B cell (primary cell): ENCODE measurements around the gene SART1. TPM values are rescaled to one million over a fixed set of nuclear protein-coding genes. Genes with fewer than 3 reads are reported as not detected.
A peak's percentile ranks its signal among the peaks of the same experiment; 100 is the strongest.

Experiments used
- ATAC-seq: fragments of 200-7000 bp; cut with Tn5 transposase; one replicate; pipeline ENCODE4 v1.10.0; 2021; ENCODE audit warnings: low read depth, mild to moderate bottlenecking, moderate number of reproducible peaks, moderate library complexity
- CTCF ChIA-PET: fragments of 350-600 bp; sonication (Branson Sonifier 250); formaldehyde crosslinking; loops from one replicate; lab custom pipeline; 2021; ENCODE audit warnings: antibody characterized with exemption, inconsistent platforms; lab: Charles Lee
- POLR2A ChIA-PET: fragments of 350-600 bp; sonication (Branson Sonifier 250); formaldehyde crosslinking; loops from one replicate; lab custom pipeline; 2021; ENCODE audit warnings: antibody characterized with exemption; lab: Charles Lee
- DNase-seq: peaks from one replicate; pipeline ENCODE4 v3.0.0; 2013
- H2AFZ ChIP-seq: 2 replicates; pipeline ENCODE4 v1.6.1; 2012; ENCODE audit warnings: mild to moderate bottlenecking, low read depth, low read length; ENCODE audit not compliant: insufficient read depth, poor library complexity, severe bottlenecking
- H3K27ac ChIP-seq, 2 donors: 1 replicate in 1 of 2; 2 replicates in 1 of 2; pipeline ENCODE4 v1.5.1; 2012 to 2013; ENCODE audit warnings: low read length in 2 of 2, mild to moderate bottlenecking in 2 of 2, moderate library complexity in 1 of 2
- H3K27me3 ChIP-seq, 4 experiments: fragments of 200-600 bp in 1 of 4; sonication (generic) in 1 of 4; replicated peaks in 1 of 4; 1 replicate in 2 of 4; 2 replicates in 2 of 4; pipeline versions ENCODE4 v1.6.1 to v1.7.0; 2013 to 2016; ENCODE audit warnings: low read length in 3 of 4, mild to moderate bottlenecking in 2 of 4, mixed read lengths in 1 of 4, moderate library complexity in 1 of 4; ENCODE audit not compliant: insufficient read depth in 4 of 4, control insufficient read depth in 3 of 4; ENCODE audit errors: control extremely low read depth in 1 of 4
- H3K36me3 ChIP-seq, 2 experiments: replicated peaks in 1 of 2; 1 replicate in 1 of 2; 2 replicates in 1 of 2; pipeline versions ENCODE4 v1.6.1 to v1.7.1; 2013; ENCODE audit warnings: low read length in 1 of 2; ENCODE audit not compliant: insufficient read depth in 2 of 2, control insufficient read depth in 1 of 2; ENCODE audit errors: control extremely low read depth in 1 of 2, extremely low read depth in 1 of 2
- H3K4me1 ChIP-seq, 2 donors: fragments of 200-600 bp in 1 of 2; sonication (generic) in 1 of 2; 1 replicate in 1 of 2; 2 replicates in 1 of 2; pipeline versions ENCODE4 v1.5.1 to v1.6.1; 2013 to 2017; ENCODE audit warnings: low read length in 2 of 2; ENCODE audit not compliant: control insufficient read depth in 2 of 2, insufficient read depth in 2 of 2
- H3K4me2 ChIP-seq: replicated peaks from 2 replicates; pipeline ENCODE3; 2012; ENCODE audit warnings: mild to moderate bottlenecking, low read depth, low read length; ENCODE audit not compliant: poor library complexity, severe bottlenecking
- H3K4me3 ChIP-seq, 5 experiments: fragments of 200-600 bp in 1 of 5; sonication (generic) in 1 of 5; 1 replicate in 3 of 5; 2 replicates in 2 of 5; pipeline versions ENCODE4 v1.5.1 to v1.7.0; 2011 to 2016; ENCODE audit warnings: low read length in 4 of 5, mild to moderate bottlenecking in 4 of 5, low read depth in 2 of 5, control low read depth in 1 of 5, moderate library complexity in 1 of 5; ENCODE audit not compliant: insufficient read depth in 1 of 5; ENCODE audit errors: control extremely low read depth in 1 of 5, extremely low read depth in 1 of 5
- H3K79me2 ChIP-seq: fragments of 200-600 bp; sonication (generic); one replicate; pipeline ENCODE4 v1.6.0; 2016; ENCODE audit warnings: low read length; ENCODE audit not compliant: control insufficient read depth, insufficient read depth
- H3K9ac ChIP-seq: fragments of 200-600 bp; sonication (generic); 2 replicates; pipeline ENCODE4 v1.6.1; 2017; ENCODE audit warnings: mild to moderate bottlenecking, low read length, moderate library complexity
- H3K9me3 ChIP-seq, 3 donors: one replicate each; pipeline versions ENCODE4 v1.6.1 to v1.7.1; 2013; ENCODE audit warnings: low read length in 2 of 3; ENCODE audit not compliant: control insufficient read depth in 2 of 3, insufficient read depth in 1 of 3; ENCODE audit errors: control extremely low read depth in 1 of 3
- H4K20me1 ChIP-seq: 2 replicates; pipeline ENCODE4 v1.6.0; 2012; ENCODE audit warnings: mild to moderate bottlenecking, low read length; ENCODE audit not compliant: insufficient read depth, control insufficient read depth, poor library complexity, severe bottlenecking
- H3K27ac Mint-ChIP-seq: one replicate; pipeline ENCODE4 v1.8.0; 2021; ENCODE audit warnings: mixed read lengths
- H3K27me3 Mint-ChIP-seq: one replicate; pipeline ENCODE4 v1.8.0; 2021; ENCODE audit warnings: mixed read lengths
- H3K4me1 Mint-ChIP-seq: one replicate; pipeline ENCODE4 v1.8.0; 2021; ENCODE audit warnings: mixed read lengths
- H3K4me3 Mint-ChIP-seq: one replicate; pipeline ENCODE4 v1.8.0; 2021; ENCODE audit warnings: mixed read lengths
- H3K9me3 Mint-ChIP-seq: one replicate; pipeline ENCODE4 v1.8.0; 2022; ENCODE audit warnings: mixed read lengths; ENCODE audit not compliant: insufficient read depth
- CTCF ChIP-seq: fragments of 200-600 bp; IDR thresholded peaks from one replicate; pipeline ENCODE4 v1.8.0; 2022; ENCODE audit warnings: antibody characterized with exemption, mild to moderate bottlenecking
- EZH2 ChIP-seq: IDR thresholded peaks from 2 replicates; pipeline ENCODE4 v1.6.1; 2012; ENCODE audit warnings: borderline replicate concordance, low read depth, mild to moderate bottlenecking, moderate library complexity, low read length; ENCODE audit not compliant: insufficient read depth, poor library complexity, severe bottlenecking
- WGBS: methylation state at CpG from one replicate; pipeline ENCODE4 v1.1.5; 2013; ENCODE audit warnings: missing lambda C conversion rate; ENCODE audit not compliant: insufficient coverage; 5-methylcytosine and 5-hydroxymethylcytosine counted together
- intact Hi-C: fragments of 100-400 bp; cut with micrococcal nuclease; formaldehyde crosslinking; loops from one replicate; pipeline ENCODE4 v1.10.0; 2022
- polyA plus RNA-seq: library from polyadenylated mRNA; depleted of rRNA; stranded (reverse); fragments of >200 nt; gene quantifications from 2 replicates; pipeline ENCODE4 v1.2.3, GENCODE V29; 2012
- total RNA-seq, 2 donors: library from RNA; stranded (reverse); fragments of 120-200 nt in 1 of 2; gene quantifications; 1 replicate in 1 of 2; 2 replicates in 1 of 2; pipeline versions ENCODE4 v1.2.3 to v1.2.4, GENCODE V29; 2013 to 2022

Gene SART1
- total and polyA plus RNA-seq, 2 donors (not counting 1 experiment from before 2014, with no cell fraction given): 74.5 to 102 TPM

GRCh38 chr11:66002648-66003225, 41.2 kb downstream of the SART1 start:
- Histone ChIP-seq H3K36me3 (peaks cover 1 to 49% of the 10 kb centered on the region in 2 experiments), H3K4me1 (peaks cover 16 to 25% of the 10 kb centered on the region in 2 donors), H4K20me1 (peaks cover 65% of the 10 kb centered on the region), H3K4me2 (peak overlapping the region; percentile 85), H3K9me3 (no peaks in the 10 kb centered on the region), H3K27ac (peak overlapping the region; percentile 89 to 94), H3K9ac (peak overlapping the region; percentile 97), H2AFZ (peak overlapping the region; percentile 88), H3K4me3 (peak overlapping the region; percentile 75 to 100 (median 85)), H3K27me3 (no peaks in the 10 kb centered on the region), H3K79me2 (peaks cover 46% of the 10 kb centered on the region)
- ATAC-seq (peak; percentile 71), DNase-seq (no peak)
- no peaks in the 10 kb centered on the region for H3K27me3 Mint-ChIP-seq
- no peaks in the 10 kb centered on the region for H3K9me3 Mint-ChIP-seq
- under 1% methylated on average over 36 of the region's 40 CpGs for WGBS
- intact Hi-C loops: loop anchor here (1.0 to 5.0 kb wide), 10 partner anchors 13 to 430 kb away; partner anchors contain the start of genes C11orf68, DRAP1, FAM89B and FIBP
- H3K4me3 Mint-ChIP-seq: peak overlapping the region; percentile 98
- H3K27ac Mint-ChIP-seq: peak overlapping the region; percentile 99
- peaks cover 34% of the 10 kb centered on the region for H3K4me1 Mint-ChIP-seq
- CTCF ChIA-PET: interaction anchor here (0.6 to 1.5 kb wide), 11 partner anchors 13 to 223 kb away, joined by 3 to 11 read pairs (median 5); partner anchors contain the start of genes CATSPER1, FIBP, MUS81 and SART1
- POLR2A ChIA-PET: interaction anchor here (0.6 to 1.5 kb wide), 15 partner anchors 41 to 885 kb away, joined by 3 to 12 read pairs (median 5); partner anchors contain the start of genes CCDC85B, CFL1, FIBP and MUS81
- TF ChIP-seq EZH2 (no peak), CTCF (no peak)

GRCh38 chr11:66003291-66003690, 41.8 kb downstream of the SART1 start:
- CTCF ChIA-PET: interaction anchor here (1.2 to 1.5 kb wide), 7 partner anchors 13 to 143 kb away, joined by 3 to 11 read pairs (median 7); partner anchors contain the start of genes CATSPER1, FIBP, MUS81 and SART1
- TF ChIP-seq EZH2: no peak
- no peak for TF ChIP-seq CTCF
- 83% methylated on average over 6 of the region's 6 CpGs for WGBS
- Histone ChIP-seq H3K79me2 (peaks cover 46% of the 10 kb centered on the region), H3K4me3 (peak overlapping the region in 4 of 5 experiments; percentile 75 to 100 (median 90)), H3K9ac (peak overlapping the region; percentile 97), H3K27me3 (no peaks in the 10 kb centered on the region), H3K27ac (peak overlapping the region; percentile 89 to 94), H3K4me1 (peaks cover 16 to 25% of the 10 kb centered on the region in 2 donors), H4K20me1 (peaks cover 60% of the 10 kb centered on the region), H3K9me3 (no peaks in the 10 kb centered on the region), H3K36me3 (peaks cover 1 to 44% of the 10 kb centered on the region in 2 experiments), H3K4me2 (peak overlapping the region; percentile 85), H2AFZ (no peak overlapping the region)
- Mint-ChIP-seq H3K27me3 (no peaks in the 10 kb centered on the region), H3K27ac (peak overlapping the region; percentile 90), H3K9me3 (no peaks in the 10 kb centered on the region), H3K4me1 (peaks cover 34% of the 10 kb centered on the region), H3K4me3 (peak overlapping the region; percentile 98)
- POLR2A ChIA-PET: interaction anchor here (0.7 to 1.5 kb wide), 5 partner anchors 49 to 542 kb away, joined by 3 to 8 read pairs (median 8); partner anchors contain the start of genes CCDC85B, SF3B2, SNX32 and ZDHHC24
- ATAC-seq (no peak), DNase-seq (no peak)
- intact Hi-C loops: loop anchor here (2.0 to 5.0 kb wide), 2 partner anchors 42 to 431 kb away; partner anchors contain the start of genes FAM89B and ZNRD2
